OCI-LY7 (cell line): ENCODE measurements around the gene PDAP1. TPM values are rescaled to one million over a fixed set of nuclear protein-coding genes. Genes with fewer than 3 reads are reported as not detected.

Experiments
- BruUV-seq: library from RNA; stranded (reverse); fragments of 400-500 nt; replicated peaks from 2 replicates; lab custom pipeline; 2021; lab: Mats Ljungman, UMichigan
- CTCF ChIA-PET: fragments of 300-600 bp; sonication (Branson Sonifier 250); formaldehyde crosslinking; loops from one replicate; lab custom pipeline; 2022; ENCODE audit warnings: antibody characterized with exemption; ENCODE audit not compliant: unreplicated experiment; lab: Charles Lee
- POLR2A ChIA-PET: fragments of 300-600 bp; sonication (Branson Sonifier 250); formaldehyde crosslinking; loops from one replicate; lab custom pipeline; 2022; ENCODE audit warnings: antibody characterized with exemption; lab: Charles Lee
- DNase-seq: peaks from one replicate; pipeline ENCODE4 v3.0.0-alpha.2; 2015; ENCODE audit warnings: low spot score
- H2AFZ ChIP-seq: fragments of 200-600 bp; sonication (generic), shearing (Covaris generic); 2 replicates; pipeline ENCODE4 v1.6.1; 2014; ENCODE audit warnings: mild to moderate bottlenecking, antibody characterized with exemption, low read length, moderate library complexity
- H3K27ac ChIP-seq: fragments of 200-600 bp; sonication (generic); 2 replicates; pipeline ENCODE4 v1.5.1; 2014; ENCODE audit warnings: mixed run types, low read depth, mild to moderate bottlenecking, moderate library complexity, low read length, inconsistent platforms; ENCODE audit not compliant: poor library complexity, severe bottlenecking
- H3K36me3 ChIP-seq: fragments of 200-600 bp; sonication (generic); 2 replicates; pipeline ENCODE4 v1.6.1; 2014; ENCODE audit warnings: mild to moderate bottlenecking, antibody characterized with exemption, low read length, moderate library complexity, mixed read lengths; ENCODE audit not compliant: insufficient read depth
- H3K4me1 ChIP-seq: fragments of 200-600 bp; sonication (generic); 2 replicates; pipeline ENCODE4 v1.5.1; 2014; ENCODE audit warnings: mild to moderate bottlenecking, low read length; ENCODE audit not compliant: insufficient read depth, poor library complexity, severe bottlenecking
- H3K4me2 ChIP-seq: fragments of 200-600 bp; sonication (generic); 2 replicates; pipeline ENCODE4 v1.6.1; 2014; ENCODE audit warnings: mild to moderate bottlenecking, low read length
- H3K4me3 ChIP-seq: fragments of 200-600 bp; sonication (generic); 2 replicates; pipeline ENCODE4 v1.5.1; 2014; ENCODE audit warnings: mild to moderate bottlenecking, low read depth, low read length; ENCODE audit not compliant: poor library complexity, severe bottlenecking
- H3K79me2 ChIP-seq: fragments of 200-600 bp; sonication (generic); 2 replicates; pipeline ENCODE4 v1.6.1; 2016; ENCODE audit warnings: low read depth, mild to moderate bottlenecking, low read length, moderate library complexity, mixed read lengths; ENCODE audit not compliant: insufficient read depth
- H3K9me2 ChIP-seq: fragments of 200-600 bp; sonication (generic); 2 replicates; pipeline ENCODE4 v1.6.1; 2016; ENCODE audit warnings: mild to moderate bottlenecking, low read length, mixed read lengths; ENCODE audit not compliant: insufficient read depth
- H3K9me3 ChIP-seq: fragments of 200-600 bp; sonication (generic); 2 replicates; pipeline ENCODE4 v1.6.1; 2014; ENCODE audit warnings: mild to moderate bottlenecking, mixed run types, low read length, mixed read lengths
- H4K20me1 ChIP-seq: fragments of 200-600 bp; sonication (generic); 2 replicates; pipeline ENCODE4 v1.6.1; 2014; ENCODE audit warnings: mild to moderate bottlenecking, antibody characterized with exemption, low read length, moderate library complexity, mixed read lengths; ENCODE audit not compliant: insufficient read depth
- EZH2phosphoT487 ChIP-seq: fragments of 200-600 bp; sonication (generic); IDR thresholded peaks from 2 replicates; pipeline ENCODE4 v1.6.1; 2018; ENCODE audit warnings: low read depth, borderline replicate concordance, mild to moderate bottlenecking, mixed run types, antibody characterized with exemption, low read length, moderate library complexity, mixed read lengths
- intact Hi-C: fragments of 100-400 bp; cut with micrococcal nuclease; formaldehyde crosslinking; loops from one replicate; pipeline ENCODE4 v1.10.0; 2022; ENCODE audit not compliant: unreplicated experiment
- total RNA-seq, 2 experiments: library from RNA; depleted of rRNA in 1 of 2; stranded (reverse); fragments of >200 nt in 1 of 2; shearing (Covaris generic) in 1 of 2; gene quantifications; 2 replicates each; pipeline ENCODE4 v1.2.3, GENCODE V29; 2014 to 2022
- TF ChIP-seq, protein P1 (sequence below): fragments of 200-600 bp; sonication (generic); conservative IDR thresholded peaks from 2 replicates; pipeline ENCODE4 v1.5.1; 2014; ENCODE audit warnings: mild to moderate bottlenecking, antibody characterized with exemption, low read length, moderate library complexity, mixed read lengths

PDAP1 gene
- total RNA-seq, 2 experiments from 2014 or later: 33.7 to 135 TPM

GRCh38 chr7:99403764-99404163 is 4.6 kb downstream of the PDAP1 start:
- peaks cover 10% of the 10 kb centered on the region; the same call in 1 of the 2 replicates for H4K20me1 ChIP-seq
- no peak overlapping the region for H3K27ac ChIP-seq
- H3K79me2 ChIP-seq: peaks cover 39% of the 10 kb centered on the region
- no peaks in the 10 kb centered on the region for H3K9me2 ChIP-seq
- TF ChIP-seq, protein P1, sequence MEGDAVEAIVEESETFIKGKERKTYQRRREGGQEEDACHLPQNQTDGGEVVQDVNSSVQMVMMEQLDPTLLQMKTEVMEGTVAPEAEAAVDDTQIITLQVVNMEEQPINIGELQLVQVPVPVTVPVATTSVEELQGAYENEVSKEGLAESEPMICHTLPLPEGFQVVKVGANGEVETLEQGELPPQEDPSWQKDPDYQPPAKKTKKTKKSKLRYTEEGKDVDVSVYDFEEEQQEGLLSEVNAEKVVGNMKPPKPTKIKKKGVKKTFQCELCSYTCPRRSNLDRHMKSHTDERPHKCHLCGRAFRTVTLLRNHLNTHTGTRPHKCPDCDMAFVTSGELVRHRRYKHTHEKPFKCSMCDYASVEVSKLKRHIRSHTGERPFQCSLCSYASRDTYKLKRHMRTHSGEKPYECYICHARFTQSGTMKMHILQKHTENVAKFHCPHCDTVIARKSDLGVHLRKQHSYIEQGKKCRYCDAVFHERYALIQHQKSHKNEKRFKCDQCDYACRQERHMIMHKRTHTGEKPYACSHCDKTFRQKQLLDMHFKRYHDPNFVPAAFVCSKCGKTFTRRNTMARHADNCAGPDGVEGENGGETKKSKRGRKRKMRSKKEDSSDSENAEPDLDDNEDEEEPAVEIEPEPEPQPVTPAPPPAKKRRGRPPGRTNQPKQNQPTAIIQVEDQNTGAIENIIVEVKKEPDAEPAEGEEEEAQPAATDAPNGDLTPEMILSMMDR: no peak
- no peak for TF ChIP-seq EZH2phosphoT487
- H3K4me2 ChIP-seq: no peak overlapping the region
- intact Hi-C loops: no loop called here
- H3K9me3 ChIP-seq: no peaks in the 10 kb centered on the region
- POLR2A ChIA-PET: no interaction called here
- peaks cover 20% of the 10 kb centered on the region for H3K4me1 ChIP-seq
- H3K4me3 ChIP-seq: no peak overlapping the region
- no peak overlapping the region for H2AFZ ChIP-seq
- CTCF ChIA-PET: interaction anchor here (0.6 kb wide), 1 partner anchor 43 kb away, joined by 4 read pairs; no protein-coding TSS in a partner anchor
- no peak for DNase-seq
- H3K36me3 ChIP-seq: peaks cover 68% of the 10 kb centered on the region
- no TSS peak for BruUV-seq

- Histone ChIP-seq H4K20me1 (peaks cover 10% of the 10 kb centered on the region; the same call in 1 of the 2 replicates), H2AFZ (no peak overlapping the region), H3K9me2 (no peaks in the 10 kb centered on the region), H3K9me3 (no peaks in the 10 kb centered on the region), H3K4me3 (no peak overlapping the region), H3K36me3 (peaks cover 77% of the 10 kb centered on the region), H3K27ac (no peak overlapping the region), H3K4me2 (no peak overlapping the region), H3K79me2 (peaks cover 30% of the 10 kb centered on the region), H3K4me1 (peaks cover 20% of the 10 kb centered on the region)
- TF ChIP-seq, protein P1: no peak
- no peak for TF ChIP-seq EZH2phosphoT487
- CTCF ChIA-PET: no interaction called here
- intact Hi-C loops: no loop called here
- DNase-seq: no peak
- POLR2A ChIA-PET: interaction anchor here (0.6 to 0.7 kb wide), 5 partner anchors 12 to 853 kb away, joined by 4 to 5 read pairs (median 4); no protein-coding TSS in a partner anchor
- BruUV-seq: no TSS peak
Measured at GRCh38 chr7:99402854-99403253, 5.5 kb downstream of the PDAP1 start.

- H3K36me3 ChIP-seq: peaks cover 96% of the 10 kb centered on the region
- no peaks in the 10 kb centered on the region for H3K79me2 ChIP-seq
- H3K9me3 ChIP-seq: no peaks in the 10 kb centered on the region
- no peaks in the 10 kb centered on the region for H3K4me1 ChIP-seq
- intact Hi-C loops: no loop called here
- TF ChIP-seq, protein P1: no peak
- no peak for TF ChIP-seq EZH2phosphoT487
- H4K20me1 ChIP-seq: peaks cover 5% of the 10 kb centered on the region
- no peak overlapping the region for H2AFZ ChIP-seq
- no peaks in the 10 kb centered on the region for H3K9me2 ChIP-seq
- ChIA-PET CTCF (no interaction called here), POLR2A (interaction anchor here (1.4 kb wide), 1 partner anchor 98 kb away, joined by 3 read pairs; no protein-coding TSS in a partner anchor)
- no peak for DNase-seq
- H3K4me2 ChIP-seq: no peak overlapping the region
- BruUV-seq: no TSS peak
- no peak overlapping the region for H3K4me3 ChIP-seq
- H3K27ac ChIP-seq: no peak overlapping the region
Measured at GRCh38 chr7:99399597-99399996, 8.8 kb downstream of the PDAP1 start.
